H1 (cell line): Measurements from ENCODE around the gene COX17. TPM values are rescaled to one million over a fixed set of nuclear protein-coding genes. Genes with fewer than 3 reads are reported as not detected.

ENCODE experiments used
- CBX8 ChIP-seq: fragments of 300-800, 300-1000 bp; sonication (generic); IDR thresholded peaks from 2 replicates; pipeline ENCODE4 v1.7.1; 2016; ENCODE audit warnings: low read depth, low read length, borderline replicate concordance
- CTBP2 ChIP-seq: IDR thresholded peaks from 2 replicates; pipeline ENCODE4 v1.7.0; 2011; ENCODE audit warnings: borderline replicate concordance, mild to moderate bottlenecking, moderate library complexity, mixed read lengths, low read length; ENCODE audit not compliant: insufficient read depth, insufficient read length
- EGR1 ChIP-seq: IDR thresholded peaks from 2 replicates; pipeline ENCODE4 v1.6.1; 2011; ENCODE audit warnings: low read depth, low read length, borderline replicate concordance
- FOSL1 ChIP-seq: IDR thresholded peaks from 2 replicates; pipeline ENCODE4 v1.6.1; 2011; ENCODE audit warnings: mild to moderate bottlenecking, low read depth, low read length, moderate library complexity; ENCODE audit not compliant: insufficient read depth
- SAP30 ChIP-seq: fragments of 300-600 bp; sonication (generic); IDR thresholded peaks from 2 replicates; pipeline ENCODE4 v1.7.1; 2012; ENCODE audit warnings: low read length, moderate library complexity, mild to moderate bottlenecking, inconsistent platforms; ENCODE audit not compliant: insufficient read depth, insufficient replicate concordance
- SP1 ChIP-seq: IDR thresholded peaks from 2 replicates; pipeline ENCODE4 v1.6.1; 2011; ENCODE audit warnings: low read depth, low read length
- TAF7 ChIP-seq: optimal IDR thresholded peaks from 2 replicates; pipeline ENCODE3; 2011; ENCODE audit warnings: low read depth, mild to moderate bottlenecking, inconsistent platforms, low read length, moderate library complexity, borderline replicate concordance
- TBP ChIP-seq: IDR thresholded peaks from 2 replicates; pipeline ENCODE4 v1.6.1; 2011; ENCODE audit warnings: low read depth, low read length, improper control_type of control experiment
- TCF12 ChIP-seq: IDR thresholded peaks from 2 replicates; pipeline ENCODE4 v1.6.1; 2011; ENCODE audit warnings: low read depth, mild to moderate bottlenecking, low read length
- polyA plus RNA-seq, 7 experiments: library from polyadenylated mRNA; depleted of rRNA in 3 of 7; stranded (reverse) in 5 of 7; unstranded in 2 of 7; fragments of >200 nt in 5 of 7; fragments of 200-250 nt in 2 of 7; gene quantifications; 1 replicate in 5 of 7; 2 replicates in 1 of 7; 4 replicates in 1 of 7; pipeline versions ENCODE4 v1.2.1 to v1.2.3, GENCODE V29; 2011 to 2013; ENCODE audit warnings: missing spikeins in 2 of 7, mixed read lengths in 2 of 7
- total RNA-seq: library from RNA; stranded (reverse); fragmentation: NEBNext Ultra II Directional; extraction: Animal tissue kit (Norgen Biotek cat#: 25700); gene quantifications from 2 replicates; pipeline ENCODE4 v1.2.1, GENCODE V29; 2021
- TF ChIP-seq, protein P1 (sequence below): fragments of 300-600 bp; sonication (generic); IDR thresholded peaks from 2 replicates; pipeline ENCODE4 v1.7.1; 2012; ENCODE audit warnings: low read length, moderate library complexity, mild to moderate bottlenecking, inconsistent platforms; ENCODE audit not compliant: insufficient replicate concordance

Gene COX17
- total and polyA plus RNA-seq, 2 of the 8 experiments (the other 6 are each of a cell fraction or from before 2014, with no cell fraction given), result 34.2 to 43.0 TPM

DNA sequence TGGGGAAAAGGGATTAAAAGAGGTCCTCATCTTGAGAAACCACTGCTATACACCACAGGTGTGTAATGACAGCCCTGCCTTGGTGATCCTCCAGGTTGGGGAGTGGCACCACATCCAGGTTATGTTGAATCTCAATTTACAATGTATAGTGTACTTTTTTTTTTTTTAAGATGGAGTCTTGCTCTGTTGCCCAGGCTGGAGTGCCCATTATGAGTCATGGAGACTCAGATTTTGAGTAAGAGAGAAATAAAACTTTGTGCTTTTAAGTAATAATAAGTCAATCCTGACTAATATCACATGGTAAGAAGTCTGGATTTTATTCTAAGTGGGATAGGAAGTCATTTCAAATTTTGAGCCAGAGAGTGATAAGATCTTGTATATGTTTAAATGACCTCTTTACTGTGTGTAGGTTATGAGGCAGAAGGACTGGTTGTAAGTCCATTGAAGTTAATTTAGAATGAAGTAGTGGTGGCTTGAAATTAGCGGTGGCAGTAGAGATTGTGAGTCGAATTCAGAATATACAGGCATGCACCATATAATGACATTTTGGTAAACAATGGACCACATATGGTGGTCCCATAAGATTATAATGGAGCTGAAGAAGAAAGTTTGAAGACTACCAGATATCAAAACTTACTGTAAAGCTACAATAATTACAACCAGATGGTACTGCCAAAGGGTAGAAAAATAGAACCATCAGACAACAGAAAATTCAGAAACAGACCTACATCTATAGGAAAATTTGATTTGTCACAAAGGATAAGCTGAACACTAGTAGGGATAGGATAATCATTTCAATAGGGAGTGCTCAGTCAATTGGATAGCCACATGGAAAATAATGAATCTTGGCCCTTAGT is 37.5 kb downstream of the COX17 start (continued):
- TF ChIP-seq, protein P1, sequence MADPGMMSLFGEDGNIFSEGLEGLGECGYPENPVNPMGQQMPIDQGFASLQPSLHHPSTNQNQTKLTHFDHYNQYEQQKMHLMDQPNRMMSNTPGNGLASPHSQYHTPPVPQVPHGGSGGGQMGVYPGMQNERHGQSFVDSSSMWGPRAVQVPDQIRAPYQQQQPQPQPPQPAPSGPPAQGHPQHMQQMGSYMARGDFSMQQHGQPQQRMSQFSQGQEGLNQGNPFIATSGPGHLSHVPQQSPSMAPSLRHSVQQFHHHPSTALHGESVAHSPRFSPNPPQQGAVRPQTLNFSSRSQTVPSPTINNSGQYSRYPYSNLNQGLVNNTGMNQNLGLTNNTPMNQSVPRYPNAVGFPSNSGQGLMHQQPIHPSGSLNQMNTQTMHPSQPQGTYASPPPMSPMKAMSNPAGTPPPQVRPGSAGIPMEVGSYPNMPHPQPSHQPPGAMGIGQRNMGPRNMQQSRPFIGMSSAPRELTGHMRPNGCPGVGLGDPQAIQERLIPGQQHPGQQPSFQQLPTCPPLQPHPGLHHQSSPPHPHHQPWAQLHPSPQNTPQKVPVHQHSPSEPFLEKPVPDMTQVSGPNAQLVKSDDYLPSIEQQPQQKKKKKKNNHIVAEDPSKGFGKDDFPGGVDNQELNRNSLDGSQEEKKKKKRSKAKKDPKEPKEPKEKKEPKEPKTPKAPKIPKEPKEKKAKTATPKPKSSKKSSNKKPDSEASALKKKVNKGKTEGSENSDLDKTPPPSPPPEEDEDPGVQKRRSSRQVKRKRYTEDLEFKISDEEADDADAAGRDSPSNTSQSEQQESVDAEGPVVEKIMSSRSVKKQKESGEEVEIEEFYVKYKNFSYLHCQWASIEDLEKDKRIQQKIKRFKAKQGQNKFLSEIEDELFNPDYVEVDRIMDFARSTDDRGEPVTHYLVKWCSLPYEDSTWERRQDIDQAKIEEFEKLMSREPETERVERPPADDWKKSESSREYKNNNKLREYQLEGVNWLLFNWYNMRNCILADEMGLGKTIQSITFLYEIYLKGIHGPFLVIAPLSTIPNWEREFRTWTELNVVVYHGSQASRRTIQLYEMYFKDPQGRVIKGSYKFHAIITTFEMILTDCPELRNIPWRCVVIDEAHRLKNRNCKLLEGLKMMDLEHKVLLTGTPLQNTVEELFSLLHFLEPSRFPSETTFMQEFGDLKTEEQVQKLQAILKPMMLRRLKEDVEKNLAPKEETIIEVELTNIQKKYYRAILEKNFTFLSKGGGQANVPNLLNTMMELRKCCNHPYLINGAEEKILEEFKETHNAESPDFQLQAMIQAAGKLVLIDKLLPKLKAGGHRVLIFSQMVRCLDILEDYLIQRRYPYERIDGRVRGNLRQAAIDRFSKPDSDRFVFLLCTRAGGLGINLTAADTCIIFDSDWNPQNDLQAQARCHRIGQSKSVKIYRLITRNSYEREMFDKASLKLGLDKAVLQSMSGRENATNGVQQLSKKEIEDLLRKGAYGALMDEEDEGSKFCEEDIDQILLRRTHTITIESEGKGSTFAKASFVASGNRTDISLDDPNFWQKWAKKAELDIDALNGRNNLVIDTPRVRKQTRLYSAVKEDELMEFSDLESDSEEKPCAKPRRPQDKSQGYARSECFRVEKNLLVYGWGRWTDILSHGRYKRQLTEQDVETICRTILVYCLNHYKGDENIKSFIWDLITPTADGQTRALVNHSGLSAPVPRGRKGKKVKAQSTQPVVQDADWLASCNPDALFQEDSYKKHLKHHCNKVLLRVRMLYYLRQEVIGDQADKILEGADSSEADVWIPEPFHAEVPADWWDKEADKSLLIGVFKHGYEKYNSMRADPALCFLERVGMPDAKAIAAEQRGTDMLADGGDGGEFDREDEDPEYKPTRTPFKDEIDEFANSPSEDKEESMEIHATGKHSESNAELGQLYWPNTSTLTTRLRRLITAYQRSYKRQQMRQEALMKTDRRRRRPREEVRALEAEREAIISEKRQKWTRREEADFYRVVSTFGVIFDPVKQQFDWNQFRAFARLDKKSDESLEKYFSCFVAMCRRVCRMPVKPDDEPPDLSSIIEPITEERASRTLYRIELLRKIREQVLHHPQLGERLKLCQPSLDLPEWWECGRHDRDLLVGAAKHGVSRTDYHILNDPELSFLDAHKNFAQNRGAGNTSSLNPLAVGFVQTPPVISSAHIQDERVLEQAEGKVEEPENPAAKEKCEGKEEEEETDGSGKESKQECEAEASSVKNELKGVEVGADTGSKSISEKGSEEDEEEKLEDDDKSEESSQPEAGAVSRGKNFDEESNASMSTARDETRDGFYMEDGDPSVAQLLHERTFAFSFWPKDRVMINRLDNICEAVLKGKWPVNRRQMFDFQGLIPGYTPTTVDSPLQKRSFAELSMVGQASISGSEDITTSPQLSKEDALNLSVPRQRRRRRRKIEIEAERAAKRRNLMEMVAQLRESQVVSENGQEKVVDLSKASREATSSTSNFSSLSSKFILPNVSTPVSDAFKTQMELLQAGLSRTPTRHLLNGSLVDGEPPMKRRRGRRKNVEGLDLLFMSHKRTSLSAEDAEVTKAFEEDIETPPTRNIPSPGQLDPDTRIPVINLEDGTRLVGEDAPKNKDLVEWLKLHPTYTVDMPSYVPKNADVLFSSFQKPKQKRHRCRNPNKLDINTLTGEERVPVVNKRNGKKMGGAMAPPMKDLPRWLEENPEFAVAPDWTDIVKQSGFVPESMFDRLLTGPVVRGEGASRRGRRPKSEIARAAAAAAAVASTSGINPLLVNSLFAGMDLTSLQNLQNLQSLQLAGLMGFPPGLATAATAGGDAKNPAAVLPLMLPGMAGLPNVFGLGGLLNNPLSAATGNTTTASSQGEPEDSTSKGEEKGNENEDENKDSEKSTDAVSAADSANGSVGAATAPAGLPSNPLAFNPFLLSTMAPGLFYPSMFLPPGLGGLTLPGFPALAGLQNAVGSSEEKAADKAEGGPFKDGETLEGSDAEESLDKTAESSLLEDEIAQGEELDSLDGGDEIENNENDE, result no peak
- no peak for TF ChIP-seq TCF12
- TF ChIP-seq FOSL1, result no peak
- no peak for TF ChIP-seq CBX8
- no peak for TF ChIP-seq SP1
- TF ChIP-seq CTBP2, result no peak
- TF ChIP-seq EGR1, result no peak
- TF ChIP-seq TAF7, result no peak
- no peak for TF ChIP-seq SAP30
- no peak for TF ChIP-seq TBP
